ENCODE measurements around the gene CACNA2D2.

The CACNA2D2 gene

DNA sequence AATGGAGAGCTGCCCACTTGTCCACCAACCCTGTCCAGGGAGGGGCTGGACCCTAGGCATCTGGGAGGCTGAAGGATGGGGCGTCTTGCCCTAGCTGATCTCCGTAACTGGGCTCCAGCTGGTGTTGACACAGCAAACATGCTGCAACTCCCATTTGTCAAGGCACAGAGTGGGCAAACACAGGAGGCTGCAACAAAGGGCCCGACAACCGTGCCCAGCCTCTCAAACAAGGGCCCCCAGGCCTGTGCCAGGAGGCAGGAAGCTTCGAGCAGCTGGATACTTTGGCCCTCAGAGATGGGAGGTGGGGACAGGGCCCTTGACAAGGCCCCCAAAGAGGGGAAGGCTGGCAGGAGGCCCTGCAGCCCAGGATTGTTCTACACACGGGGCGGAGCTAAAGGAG lies 79.9 kb downstream of the CACNA2D2 start:
- DNase-seq: peak; percentile 21 to 54

DNA sequence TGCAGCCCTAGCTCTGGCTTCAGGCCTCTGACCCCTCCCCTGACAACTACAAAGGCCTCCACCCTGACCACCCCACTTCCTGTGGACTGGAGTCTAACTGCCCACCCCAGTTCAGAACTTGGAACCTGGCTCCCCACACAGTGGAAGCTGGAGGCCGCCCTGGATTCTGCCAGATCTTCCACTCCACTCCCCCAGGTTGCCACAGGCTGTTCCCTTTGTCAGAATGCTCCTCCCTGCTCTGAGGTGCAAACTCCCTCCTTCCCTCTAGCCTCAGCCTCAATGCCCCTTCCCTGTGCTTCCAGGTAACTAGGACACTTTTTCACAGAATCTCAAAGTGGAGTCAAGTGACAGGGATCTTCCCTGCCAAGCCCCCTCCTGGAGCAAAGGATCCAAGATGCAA lies 81.3 kb downstream of the CACNA2D2 start:
- DNase-seq: no peak

DNA sequence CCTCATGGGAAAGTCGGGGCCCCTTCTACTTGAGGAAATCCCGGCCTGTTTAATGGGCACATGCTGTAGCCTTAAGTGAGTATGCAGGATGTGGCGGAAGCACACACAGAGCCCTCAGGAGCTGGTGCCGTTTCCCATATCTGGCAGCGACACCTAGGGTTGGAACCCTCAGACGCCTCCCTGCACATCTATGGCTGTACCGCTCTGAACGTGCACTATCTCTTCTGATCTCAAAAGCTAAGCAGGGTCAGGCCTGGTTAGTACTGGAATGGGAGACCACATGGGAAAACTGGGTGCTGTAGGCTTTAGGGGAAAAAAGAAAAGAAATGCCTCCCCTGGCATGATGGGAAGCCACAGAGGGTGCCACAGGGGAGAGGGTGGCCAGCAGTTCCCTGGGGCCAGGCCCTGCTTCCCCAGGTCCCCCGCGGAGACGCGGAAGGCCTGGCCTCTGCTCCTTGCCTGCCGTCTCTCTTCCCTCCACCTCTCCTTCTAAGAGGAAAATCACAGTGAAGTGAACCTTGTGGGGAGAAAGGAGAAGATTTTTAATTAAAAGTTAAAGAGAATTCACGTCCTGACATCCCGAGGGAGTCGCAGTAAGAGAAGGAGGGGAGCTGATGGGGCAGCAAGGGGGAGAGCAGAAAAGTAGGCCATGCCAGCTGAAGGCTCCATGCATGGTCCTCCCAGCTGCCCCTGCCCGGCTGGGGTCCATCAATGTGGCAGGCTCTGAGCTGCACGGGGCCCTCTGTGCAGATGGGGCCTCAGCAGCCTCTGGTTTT lies 83.7 kb downstream of the CACNA2D2 start:
- no peak for DNase-seq

GRCh38 chr3:50418850-50419249 lies 84.6 kb downstream of the CACNA2D2 start:
- DNase-seq: no peak

DNA sequence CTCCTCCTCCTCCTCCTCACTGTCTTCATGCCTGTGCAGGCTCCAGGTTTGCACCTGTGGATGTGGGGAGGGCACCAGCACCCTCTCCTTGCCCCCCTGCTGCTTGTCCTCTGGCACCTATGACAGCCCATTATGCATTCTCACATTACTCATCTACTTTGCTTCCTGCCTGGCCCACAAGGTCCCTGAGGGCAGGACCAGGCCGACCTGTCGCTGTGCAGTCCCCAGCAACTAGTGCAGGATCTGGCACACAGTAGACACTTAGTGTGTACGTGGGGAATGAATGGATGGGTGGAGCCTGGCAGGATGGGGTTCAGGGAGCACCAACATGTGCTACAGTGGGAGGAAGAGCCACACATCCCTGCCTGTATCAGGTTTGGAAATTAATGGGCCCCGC lies 85.8 kb downstream of the CACNA2D2 start:
- DNase-seq: no peak

DNA sequence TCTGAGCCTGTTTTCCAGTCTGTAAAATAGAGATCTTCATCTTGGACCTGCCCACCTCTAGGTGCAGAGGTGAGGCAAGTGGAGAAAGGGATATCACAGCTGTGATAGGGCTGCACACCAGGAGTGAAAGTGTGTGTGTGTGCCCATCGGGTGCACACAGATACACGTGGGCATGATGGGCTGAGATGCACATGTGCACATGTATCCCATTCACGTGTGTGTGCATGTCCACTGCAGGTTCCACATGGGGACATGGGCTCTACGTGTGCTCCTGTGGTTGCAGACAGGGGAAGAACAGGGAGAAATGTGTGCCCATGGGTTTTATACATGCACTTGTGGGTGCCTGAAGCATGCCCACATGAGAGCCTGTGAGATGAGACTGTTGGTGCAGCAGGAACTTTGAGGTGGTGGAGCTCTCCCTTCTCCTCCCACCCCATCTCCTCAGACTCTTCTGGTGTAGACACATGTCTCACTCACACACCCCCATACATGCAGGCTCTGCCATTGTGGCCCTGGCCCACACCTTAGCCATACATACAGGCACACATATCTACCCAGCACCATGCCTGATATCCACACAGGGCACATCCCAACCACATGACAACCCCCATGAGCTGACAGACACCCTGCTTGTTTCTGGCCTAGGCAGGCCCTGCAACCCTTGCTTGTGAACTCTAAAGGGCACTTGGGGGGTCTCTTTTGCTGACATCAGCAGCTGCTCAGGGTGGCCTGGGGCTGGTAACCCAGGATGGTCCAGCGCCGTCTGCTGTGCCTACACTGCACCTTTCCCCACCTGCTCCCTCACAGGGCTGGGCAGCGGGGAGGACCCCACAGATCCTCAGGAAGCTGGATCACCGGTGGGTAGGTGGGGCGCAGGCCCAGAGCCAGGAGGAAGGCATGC lies 86.4 kb downstream of the CACNA2D2 start:
- no peak for DNase-seq

- DNase-seq: no peak
Measured at GRCh38 chr3:50415816-50416215, 87.6 kb downstream of the CACNA2D2 start.

DNA sequence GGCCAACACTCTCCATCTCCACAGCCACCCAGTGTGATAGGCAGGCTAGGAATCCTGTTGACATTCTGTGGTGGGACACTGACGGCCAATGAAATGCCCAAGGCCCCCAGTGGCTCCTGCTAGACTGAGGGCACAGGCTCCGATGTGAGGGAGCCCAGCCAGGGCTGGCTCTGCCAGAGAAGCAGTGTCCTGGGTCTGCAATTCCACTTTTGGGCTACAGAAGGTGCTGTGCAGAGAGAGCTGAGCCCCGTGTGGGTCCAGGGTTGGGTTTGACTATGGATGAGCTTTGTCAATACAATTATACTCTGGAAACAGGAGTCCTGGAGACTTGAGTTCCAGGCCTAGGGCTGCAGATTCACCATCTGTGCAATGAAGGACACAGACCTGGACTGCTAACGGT lies 88.4 kb downstream of the CACNA2D2 start:
- no peak for DNase-seq

DNA sequence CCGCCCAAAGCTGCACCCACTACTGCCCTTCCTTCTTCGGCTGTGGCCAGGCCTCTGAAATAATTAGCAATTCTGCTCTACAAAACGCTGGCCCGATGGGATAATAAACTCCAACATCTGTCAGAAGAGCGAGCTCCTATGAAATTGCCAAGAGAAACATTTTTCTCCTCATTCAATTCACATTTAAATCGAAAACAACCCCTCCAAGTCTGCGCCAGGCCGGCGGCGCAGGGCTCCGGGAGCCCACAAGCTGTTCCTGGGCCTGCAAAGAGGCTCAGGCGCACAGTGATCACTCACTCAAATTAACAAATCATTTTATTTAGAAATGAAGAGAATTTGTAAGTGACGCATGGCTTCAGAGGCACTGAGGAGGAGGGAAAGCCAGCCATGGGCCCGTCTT lies 88.8 kb downstream of the CACNA2D2 start:
- DNase-seq: peak in 1 of 2 experiments; percentile 34

GRCh38 chr3:50412231-50412754 lies 91.1 kb downstream of the CACNA2D2 start:
- peak in 1 of 2 experiments; percentile 27 for DNase-seq

DNA sequence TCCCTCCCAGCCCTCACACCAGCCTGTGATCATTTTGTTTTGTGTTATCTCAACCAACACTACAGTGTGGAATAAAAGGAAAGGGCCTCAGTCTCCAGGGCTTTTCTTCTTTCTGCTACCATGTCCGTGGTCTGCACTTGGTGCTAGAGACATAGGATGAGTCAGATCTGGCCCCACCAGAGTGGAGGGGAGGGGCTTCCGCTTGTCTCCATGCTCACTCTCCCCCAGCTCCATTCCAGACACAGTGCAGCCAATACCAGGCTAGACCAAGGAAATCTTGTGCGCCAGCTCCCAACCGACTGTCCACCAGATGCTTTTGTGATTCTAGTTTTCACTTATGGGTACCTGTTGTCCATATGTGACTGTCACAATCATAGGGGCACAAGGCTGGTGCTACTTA lies 92.2 kb downstream of the CACNA2D2 start:
- DNase-seq: no peak

DNA sequence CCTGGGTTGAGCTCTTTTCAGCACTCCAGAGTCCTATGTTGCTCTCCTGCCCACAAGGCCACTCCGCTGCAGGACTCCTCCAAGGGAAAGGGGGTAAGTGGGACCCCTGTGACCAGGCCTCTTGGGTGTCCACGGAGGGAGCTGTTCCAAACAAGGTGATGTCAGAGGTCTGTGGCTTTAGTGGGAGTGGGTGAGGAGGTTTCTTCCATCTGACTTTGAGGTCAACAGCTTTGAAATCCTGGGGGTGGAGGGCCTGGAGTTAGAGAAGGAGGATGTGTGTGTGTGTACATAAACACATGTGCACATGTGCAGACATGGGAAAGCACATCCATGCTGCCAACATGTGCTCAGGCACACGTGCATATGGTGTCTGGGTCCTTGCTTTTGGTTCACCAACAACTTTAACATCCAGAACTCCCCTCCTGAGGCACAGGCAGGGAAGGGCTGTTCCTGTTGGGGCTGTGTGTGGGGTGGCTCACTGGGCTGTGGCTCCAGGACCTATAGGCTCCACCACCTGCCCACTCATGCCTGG lies 92.8 kb downstream of the CACNA2D2 start:
- no peak for DNase-seq

GRCh38 chr3:50410185-50410584 lies 93.2 kb downstream of the CACNA2D2 start:
- no peak for DNase-seq

DNA sequence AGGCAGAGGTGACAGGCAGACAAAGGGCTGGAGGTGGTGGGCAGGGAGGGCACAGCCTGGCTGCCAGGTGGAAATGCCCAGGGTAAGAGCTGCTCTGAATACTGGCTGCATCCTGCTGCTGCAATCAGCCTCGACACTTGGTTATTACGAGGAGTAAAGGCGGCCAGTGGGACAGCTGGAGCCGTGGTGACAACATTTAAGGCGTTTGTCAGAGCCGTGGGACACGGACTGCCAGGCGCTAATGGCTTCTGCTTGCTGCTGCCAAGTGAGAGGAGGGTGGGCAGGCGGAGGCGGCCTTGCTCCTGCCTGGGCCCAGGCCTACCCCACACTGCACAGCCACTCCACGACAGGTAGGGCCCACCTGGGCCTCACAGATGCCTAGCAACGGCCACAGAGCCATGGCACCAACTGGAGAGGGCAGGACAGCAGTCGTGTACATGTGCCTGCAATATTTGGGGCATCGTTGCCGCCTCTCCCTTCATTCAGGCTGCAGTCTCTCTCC lies 94.9 kb downstream of the CACNA2D2 start:
- DNase-seq: no peak

GRCh38 chr3:50406487-50406886 lies 96.9 kb downstream of the CACNA2D2 start:
- no peak for DNase-seq

GRCh38 chr3:50405249-50405648 lies 98.2 kb downstream of the CACNA2D2 start:
- no peak for DNase-seq

GRCh38 chr3:50401978-50402595 lies 101.3 kb downstream of the CACNA2D2 start:
- DNase-seq: no peak

DNA sequence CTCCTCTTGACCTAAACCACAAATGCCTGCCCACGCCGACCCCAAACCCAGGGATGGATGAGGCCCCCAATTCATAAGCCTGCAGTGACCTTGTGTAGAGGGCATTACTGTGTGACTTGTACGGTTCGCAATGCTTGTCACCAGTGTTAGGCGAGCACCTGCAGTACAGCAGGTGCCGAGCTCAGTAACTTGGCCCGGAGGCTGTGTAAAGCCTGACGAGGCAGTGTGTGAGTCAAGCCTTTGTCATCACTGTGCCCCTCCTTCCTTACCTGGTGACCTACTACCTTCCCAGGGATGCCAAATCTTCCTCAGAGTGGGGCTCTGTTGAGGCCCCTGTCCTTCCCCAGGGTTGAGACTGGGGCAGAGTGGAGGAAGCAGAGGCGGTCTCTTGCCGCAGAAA lies 106.9 kb downstream of the CACNA2D2 start:
- DNase-seq: no peak

- no peak for DNase-seq
Measured at GRCh38 chr3:50395070-50395860, 108.2 kb downstream of the CACNA2D2 start.

DNA sequence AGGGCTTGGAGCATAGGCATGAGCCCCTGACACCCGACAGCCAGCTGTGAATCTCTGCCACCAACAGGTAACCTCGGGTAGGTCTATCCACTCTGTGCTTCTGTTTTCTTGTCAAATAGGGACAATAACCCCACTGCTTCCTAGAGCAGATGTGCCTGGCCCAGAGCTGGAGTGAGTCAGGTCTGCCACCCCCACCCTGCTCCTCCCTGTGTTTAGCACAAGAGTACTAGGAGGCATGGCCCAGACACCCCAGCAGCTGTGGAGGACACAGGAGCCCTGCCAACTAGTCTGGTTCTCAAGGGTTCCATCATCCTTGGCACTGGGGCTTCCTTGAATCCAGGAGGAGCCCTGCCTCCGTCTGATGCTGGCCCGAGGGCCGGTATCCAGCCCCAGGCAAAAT lies 110.4 kb downstream of the CACNA2D2 start:
- no peak for DNase-seq

- no peak for DNase-seq
Measured at GRCh38 chr3:50392101-50392715, 111.2 kb downstream of the CACNA2D2 start.

Data from NCI-H524 (cell line).